DND-41 (cell line): Measurements from ENCODE around the gene IFI27L2.

Source experiments
- ATAC-seq: fragments of 200-7000 bp; cut with Tn5 transposase; 3 replicates; pipeline ENCODE4 v1.9.1; 2021; ENCODE audit warnings: low read depth; ENCODE audit not compliant: insufficient read depth
- DNase-seq: peaks from one replicate; pipeline ENCODE4 v3.0.0-alpha.2; 2020
- H2AFZ ChIP-seq: 2 replicates; pipeline ENCODE4 v1.6.0; 2012; ENCODE audit warnings: low read depth, low read length
- H3K27ac ChIP-seq: 2 replicates; pipeline ENCODE4 v1.5.1; 2012; ENCODE audit warnings: low read length, inconsistent platforms
- H3K27me3 ChIP-seq: fragments of 200-600 bp; sonication (generic); 2 replicates; pipeline ENCODE4 v1.6.0; 2012; ENCODE audit warnings: low read length, mild to moderate bottlenecking, inconsistent platforms; ENCODE audit not compliant: insufficient read depth, poor library complexity
- H3K36me3 ChIP-seq: 2 replicates; pipeline ENCODE4 v1.5.1; 2012; ENCODE audit warnings: low read length, inconsistent platforms; ENCODE audit not compliant: insufficient read depth
- H3K4me1 ChIP-seq: 2 replicates; pipeline ENCODE4 v1.5.1; 2012; ENCODE audit warnings: mild to moderate bottlenecking, low read length; ENCODE audit not compliant: insufficient read depth
- H3K4me2 ChIP-seq: 2 replicates; pipeline ENCODE4 v1.6.0; 2012; ENCODE audit warnings: mild to moderate bottlenecking, moderate library complexity, low read length, inconsistent platforms; ENCODE audit not compliant: insufficient read depth
- H3K4me3 ChIP-seq, 2 experiments: fragments of 200-600 bp in 1 of 2; shearing (Covaris generic) in 1 of 2; 2 replicates each; pipeline ENCODE4 v1.5.1; 2012 to 2016; ENCODE audit warnings: inconsistent platforms in 2 of 2, low read length in 2 of 2, mild to moderate bottlenecking in 2 of 2, low read depth in 1 of 2, moderate library complexity in 1 of 2
- H3K79me2 ChIP-seq: 2 replicates; pipeline ENCODE4 v1.6.0; 2012; ENCODE audit warnings: low read length, inconsistent platforms; ENCODE audit not compliant: insufficient read depth
- H3K9ac ChIP-seq: 2 replicates; pipeline ENCODE4 v1.6.0; 2012; ENCODE audit warnings: low read depth, mild to moderate bottlenecking, inconsistent platforms, low read length, moderate library complexity
- H3K9me3 ChIP-seq: 2 replicates; pipeline ENCODE4 v1.5.1; 2012; ENCODE audit warnings: low read length, moderate library complexity, mild to moderate bottlenecking, inconsistent platforms; ENCODE audit not compliant: insufficient read depth, severe bottlenecking
- H4K20me1 ChIP-seq: 2 replicates; pipeline ENCODE4 v1.6.0; 2012; ENCODE audit warnings: low read length; ENCODE audit not compliant: insufficient read depth
- EZH2 ChIP-seq: IDR thresholded peaks from 3 replicates; pipeline ENCODE4 v1.6.1; 2012; ENCODE audit warnings: borderline replicate concordance, low read depth, mild to moderate bottlenecking, moderate library complexity, low read length, inconsistent platforms; ENCODE audit not compliant: severe bottlenecking
- TF ChIP-seq, protein P1 (sequence below): IDR thresholded peaks from 2 replicates; pipeline ENCODE4 v1.5.1; 2012; ENCODE audit warnings: borderline replicate concordance, low read length, moderate library complexity, mild to moderate bottlenecking; ENCODE audit not compliant: poor library complexity, severe bottlenecking; ENCODE audit errors: extremely low read depth

Gene IFI27L2, protein sequence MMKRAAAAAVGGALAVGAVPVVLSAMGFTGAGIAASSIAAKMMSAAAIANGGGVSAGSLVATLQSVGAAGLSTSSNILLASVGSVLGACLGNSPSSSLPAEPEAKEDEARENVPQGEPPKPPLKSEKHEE

DNA sequence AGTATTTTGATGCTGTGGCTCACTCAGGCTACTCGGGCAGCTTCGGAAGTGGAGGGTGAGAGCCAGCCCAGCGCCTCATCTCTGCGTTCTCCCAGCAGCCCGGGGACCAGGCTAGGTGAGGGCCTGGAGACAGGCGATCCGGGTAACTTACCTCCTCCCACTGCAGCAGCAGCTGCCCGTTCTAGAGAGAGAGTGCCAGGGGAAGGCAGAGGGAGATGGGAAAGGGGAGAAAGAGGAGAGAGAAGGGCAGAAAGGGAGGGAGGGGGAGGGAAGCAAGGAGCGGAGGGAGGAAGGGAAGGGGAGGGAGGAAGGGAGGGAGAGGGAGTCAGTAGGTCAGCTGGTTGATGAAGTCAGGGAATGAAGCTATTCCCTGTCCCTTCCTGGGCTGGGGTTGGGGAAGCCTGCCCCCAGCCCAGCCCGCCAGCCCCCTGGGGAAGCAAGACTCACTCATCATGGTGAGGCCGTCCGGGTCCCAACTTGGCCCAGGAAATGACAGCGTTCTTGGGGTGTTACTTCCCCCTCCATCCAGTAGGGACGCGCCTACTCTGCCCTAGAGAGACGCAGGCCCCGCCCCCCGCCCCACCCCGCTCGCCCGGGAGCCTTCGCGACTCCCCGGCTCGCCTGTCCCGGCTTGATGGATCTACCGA, at the start of gene IFI27L2:
IFI27L2 (minus strand) TSS at position 494 of the 647 bp plus-strand sequence; CDS start at position 454, 40 bp downstream.
- H3K4me1 ChIP-seq = peaks cover 23% of the 10 kb centered on the region
- no peak for TF ChIP-seq EZH2
- TF ChIP-seq, protein P1, sequence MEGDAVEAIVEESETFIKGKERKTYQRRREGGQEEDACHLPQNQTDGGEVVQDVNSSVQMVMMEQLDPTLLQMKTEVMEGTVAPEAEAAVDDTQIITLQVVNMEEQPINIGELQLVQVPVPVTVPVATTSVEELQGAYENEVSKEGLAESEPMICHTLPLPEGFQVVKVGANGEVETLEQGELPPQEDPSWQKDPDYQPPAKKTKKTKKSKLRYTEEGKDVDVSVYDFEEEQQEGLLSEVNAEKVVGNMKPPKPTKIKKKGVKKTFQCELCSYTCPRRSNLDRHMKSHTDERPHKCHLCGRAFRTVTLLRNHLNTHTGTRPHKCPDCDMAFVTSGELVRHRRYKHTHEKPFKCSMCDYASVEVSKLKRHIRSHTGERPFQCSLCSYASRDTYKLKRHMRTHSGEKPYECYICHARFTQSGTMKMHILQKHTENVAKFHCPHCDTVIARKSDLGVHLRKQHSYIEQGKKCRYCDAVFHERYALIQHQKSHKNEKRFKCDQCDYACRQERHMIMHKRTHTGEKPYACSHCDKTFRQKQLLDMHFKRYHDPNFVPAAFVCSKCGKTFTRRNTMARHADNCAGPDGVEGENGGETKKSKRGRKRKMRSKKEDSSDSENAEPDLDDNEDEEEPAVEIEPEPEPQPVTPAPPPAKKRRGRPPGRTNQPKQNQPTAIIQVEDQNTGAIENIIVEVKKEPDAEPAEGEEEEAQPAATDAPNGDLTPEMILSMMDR = peak; percentile 38
- no peaks in the 10 kb centered on the region for H3K36me3 ChIP-seq
- peak; percentile 95 for ATAC-seq
- peak within 1 kb of the TSS; percentile 71 for H3K27ac ChIP-seq
- peak within 1 kb of the TSS; percentile 87 for H3K4me2 ChIP-seq
- H3K79me2 ChIP-seq = no peaks in the 10 kb centered on the region
- peak; percentile 70 for DNase-seq
- H3K9me3 ChIP-seq = no peaks in the 10 kb centered on the region
- H3K9ac ChIP-seq = peak within 1 kb of the TSS; percentile 61
- no peaks in the 10 kb centered on the region for H3K27me3 ChIP-seq
- peak within 1 kb of the TSS; percentile 35 to 77; a peak in 3 of 4 replicates for H3K4me3 ChIP-seq
- no peaks in the 10 kb centered on the region; the same call in 1 of the 2 replicates for H4K20me1 ChIP-seq
- peak within 1 kb of the TSS; percentile 95 for H2AFZ ChIP-seq

DNA sequence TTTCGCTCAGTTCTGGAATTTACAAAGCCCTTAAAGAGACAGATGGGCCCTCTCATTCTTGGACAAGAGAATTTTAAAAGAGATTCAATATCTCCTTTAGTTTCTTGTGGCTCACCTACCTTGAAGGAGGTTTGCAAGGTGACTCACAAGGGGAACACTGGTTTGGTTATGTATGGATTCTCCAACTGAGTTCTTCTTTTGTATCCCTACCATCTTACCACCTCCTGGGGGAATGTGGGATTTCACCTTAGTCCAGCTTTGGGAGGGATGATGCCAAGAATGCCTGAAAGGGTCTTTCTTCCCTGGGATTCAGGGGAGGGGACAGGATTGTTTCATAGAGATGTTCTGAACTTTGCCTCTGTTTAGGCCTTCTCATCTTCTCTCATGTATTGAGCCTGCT, 48.4 kb upstream of the IFI27L2 start:
- H3K4me1 ChIP-seq = peaks cover 21% of the 10 kb centered on the region

DNA sequence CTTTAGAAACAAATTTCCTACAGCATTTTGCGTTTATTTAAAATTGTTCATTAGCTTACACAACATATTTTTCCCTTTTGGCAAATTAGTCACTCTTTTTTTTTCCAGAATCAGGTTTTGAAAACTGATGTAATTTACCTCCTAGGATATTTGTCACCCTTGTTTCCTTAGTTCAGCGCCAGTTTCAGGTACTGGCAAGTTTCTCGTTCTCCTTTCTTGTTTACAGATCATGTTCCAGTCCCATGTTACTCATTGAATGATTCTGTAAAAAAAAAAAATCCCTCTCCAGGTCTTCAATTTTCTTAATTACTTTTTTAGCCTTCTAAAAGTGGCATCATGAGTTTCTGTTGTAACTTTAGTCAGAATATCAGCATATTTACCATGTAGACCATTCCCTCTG, 47.4 kb upstream of the IFI27L2 start:
- Histone ChIP-seq H2AFZ (no peak overlapping the region), H3K9me3 (no peaks in the 10 kb centered on the region), H3K79me2 (no peaks in the 10 kb centered on the region), H3K4me2 (no peak overlapping the region), H3K27me3 (peaks cover 8% of the 10 kb centered on the region), H4K20me1 (no peaks in the 10 kb centered on the region), H3K4me3 (no peak overlapping the region), H3K9ac (no peak overlapping the region), H3K4me1 (peaks cover 21% of the 10 kb centered on the region), H3K36me3 (no peaks in the 10 kb centered on the region), H3K27ac (no peak overlapping the region)
- ATAC-seq = no peak
- TF ChIP-seq EZH2 = no peak
- TF ChIP-seq, protein P1 = no peak
- DNase-seq = no peak

More for the DNA sequence above, 48.4 kb upstream of the IFI27L2 start:
- Histone ChIP-seq H3K9me3 (no peaks in the 10 kb centered on the region), H2AFZ (no peak overlapping the region), H3K9ac (no peak overlapping the region), H3K4me3 (no peak overlapping the region), H3K27ac (no peak overlapping the region), H3K36me3 (no peaks in the 10 kb centered on the region), H3K79me2 (no peaks in the 10 kb centered on the region), H3K27me3 (peaks cover 8% of the 10 kb centered on the region), H4K20me1 (no peaks in the 10 kb centered on the region), H3K4me2 (no peak overlapping the region)
- DNase-seq = no peak
- ATAC-seq = no peak
- TF ChIP-seq, protein P1 = no peak
